GM19324 (cell line): ENCODE data around the gene TMEM271.

Source experiments
- ATAC-seq: cut with Tn5 transposase; IDR thresholded peaks from one replicate; pipeline ENCODE4 v1.9.1; 2021; ENCODE audit warnings: mild to moderate bottlenecking, moderate library complexity; ENCODE audit not compliant: unreplicated experiment, low FRiP score

Gene TMEM271

GRCh38 chr4:581753-582361 is 5.8 kb upstream of the TMEM271 start:
- no peak for ATAC-seq

- ATAC-seq = no peak
These were observed 5.1 kb upstream of the TMEM271 start for GRCh38 chr4:581181-581580.

GRCh38 chr4:579543-580175 is 3.6 kb upstream of the TMEM271 start:
- ATAC-seq = no peak

- no peak for ATAC-seq
These were observed 2.7 kb upstream of the TMEM271 start for GRCh38 chr4:578451-579443.

- ATAC-seq = no peak
These were observed 1.7 kb upstream of the TMEM271 start for GRCh38 chr4:577499-578450.

GRCh38 chr4:576991-577498 is 950 bp upstream of the TMEM271 start:
- ATAC-seq = no peak

- ATAC-seq = no peak
These were observed 584 bp downstream of the TMEM271 start for GRCh38 chr4:575281-576141.

- no peak for ATAC-seq
These were observed 1.5 kb downstream of the TMEM271 start for GRCh38 chr4:574346-575161.

- no peak for ATAC-seq
These were observed 2.8 kb downstream of the TMEM271 start for GRCh38 chr4:573122-573892.

- ATAC-seq = no peak
These were observed 3.5 kb downstream of the TMEM271 start for GRCh38 chr4:572594-572993.

- ATAC-seq = no peak
These were observed 4.1 kb downstream of the TMEM271 start for GRCh38 chr4:571838-572572.

GRCh38 chr4:570754-571153 is 5.3 kb downstream of the TMEM271 start:
- ATAC-seq = no peak

GRCh38 chr4:569958-570667 is 6.0 kb downstream of the TMEM271 start:
- ATAC-seq = no peak

GRCh38 chr4:568962-569361 is 7.1 kb downstream of the TMEM271 start:
- no peak for ATAC-seq

GRCh38 chr4:568351-568652 is 7.8 kb downstream of the TMEM271 start:
- ATAC-seq = no peak
